GM18861 (cell line): ENCODE results near the gene SHISA6.

Experiments used
- ATAC-seq: cut with Tn5 transposase; IDR thresholded peaks from one replicate; pipeline ENCODE4 v1.9.1; 2021; ENCODE audit not compliant: unreplicated experiment

Gene SHISA6

GRCh38 chr17:11430751-11431150, 189.7 kb downstream of the SHISA6 start:
- ATAC-seq, result no peak

- ATAC-seq, result no peak
Measured at GRCh38 chr17:11438673-11439072, 197.7 kb downstream of the SHISA6 start.

- no peak for ATAC-seq
Measured at GRCh38 chr17:11441004-11441403, 200.0 kb downstream of the SHISA6 start.

GRCh38 chr17:11446316-11446715, 205.3 kb downstream of the SHISA6 start:
- ATAC-seq, result no peak

GRCh38 chr17:11454096-11454495, 213.1 kb downstream of the SHISA6 start:
- no peak for ATAC-seq

GRCh38 chr17:11458279-11458678, 217.3 kb downstream of the SHISA6 start:
- no peak for ATAC-seq

GRCh38 chr17:11459861-11460331, 218.9 kb downstream of the SHISA6 start:
- ATAC-seq, result no peak

- no peak for ATAC-seq
Measured at GRCh38 chr17:11461993-11462548, 221.1 kb downstream of the SHISA6 start.

- ATAC-seq, result no peak
Measured at GRCh38 chr17:11467639-11468038, 226.6 kb downstream of the SHISA6 start.

GRCh38 chr17:11485336-11486100, 244.5 kb downstream of the SHISA6 start:
- no peak for ATAC-seq

GRCh38 chr17:11486101-11486867, 245.3 kb downstream of the SHISA6 start:
- ATAC-seq, result no peak

- no peak for ATAC-seq
Measured at GRCh38 chr17:11486868-11487310, 245.9 kb downstream of the SHISA6 start.

GRCh38 chr17:11487469-11487868, 246.5 kb downstream of the SHISA6 start:
- no peak for ATAC-seq

GRCh38 chr17:11488407-11488806, 247.4 kb downstream of the SHISA6 start:
- ATAC-seq, result no peak

- ATAC-seq, result no peak
Measured at GRCh38 chr17:11490171-11490755, 249.2 kb downstream of the SHISA6 start.

GRCh38 chr17:11492511-11492910, 251.5 kb downstream of the SHISA6 start:
- no peak for ATAC-seq

GRCh38 chr17:11493936-11494335, 252.9 kb downstream of the SHISA6 start:
- no peak for ATAC-seq

- ATAC-seq, result no peak
Measured at GRCh38 chr17:11495613-11496012, 254.6 kb downstream of the SHISA6 start.

GRCh38 chr17:11499881-11500280, 258.9 kb downstream of the SHISA6 start:
- no peak for ATAC-seq

GRCh38 chr17:11503308-11504035, 262.5 kb downstream of the SHISA6 start:
- no peak for ATAC-seq

GRCh38 chr17:11506635-11507034, 265.6 kb downstream of the SHISA6 start:
- ATAC-seq, result no peak
